ENCODE results near the gene ZNF764.
"Not testable (repeated sequence)": the region's sequence is repeated elsewhere in the genome, so short reads cannot be mapped to it uniquely, and the experiment has no call there.

Gene ZNF764

GRCh38 chr16:30543067-30543466 lies 15.1 kb downstream of the ZNF764 start:
- DNase-seq: no peak

- DNase-seq: no peak
Observed at GRCh38 chr16:30541502-30542329, 16.5 kb downstream of the ZNF764 start.

- DNase-seq: not testable (repeated sequence)
Observed at GRCh38 chr16:30540916-30541464, 17.2 kb downstream of the ZNF764 start.

GRCh38 chr16:30539986-30540526 lies 18.1 kb downstream of the ZNF764 start:
- DNase-seq: not testable (repeated sequence)

- DNase-seq: no peak
Observed at GRCh38 chr16:30539000-30539964, 18.9 kb downstream of the ZNF764 start.

- DNase-seq: not testable (repeated sequence)
Observed at GRCh38 chr16:30536391-30537024, 21.7 kb downstream of the ZNF764 start.

GRCh38 chr16:30535777-30536190 lies 22.4 kb downstream of the ZNF764 start:
- DNase-seq: peak in 4 of 5 experiments; percentile 49 to 78 (median 52)

- no peak for DNase-seq
Observed at GRCh38 chr16:30535106-30535776, 22.9 kb downstream of the ZNF764 start.

- peak; percentile 83 to 93 (median 85) for DNase-seq
Observed at GRCh38 chr16:30534368-30535105, 23.6 kb downstream of the ZNF764 start, which contains the start of gene ZNF747. TSS of gene ZNF747 (minus strand) at chr16:30534858. CDS start at chr16:30534679, 179 bp downstream.

GRCh38 chr16:30533748-30534367 lies 24.3 kb downstream of the ZNF764 start:
- peak in 1 of 5 experiments; percentile 55 for DNase-seq

- DNase-seq: no peak
Observed at GRCh38 chr16:30533146-30533522, 25.0 kb downstream of the ZNF764 start.

GRCh38 chr16:30532285-30533145 lies 25.7 kb downstream of the ZNF764 start:
- no peak for DNase-seq

- peak in 1 of 5 experiments; percentile 64 for DNase-seq
Observed at GRCh38 chr16:30530163-30531037, 27.8 kb downstream of the ZNF764 start.

GRCh38 chr16:30528799-30529457 lies 29.2 kb downstream of the ZNF764 start:
- DNase-seq: no peak

- no peak for DNase-seq
Observed at GRCh38 chr16:30527635-30528178, 30.5 kb downstream of the ZNF764 start.

GRCh38 chr16:30526823-30527634 lies 31.1 kb downstream of the ZNF764 start:
- DNase-seq: peak; percentile 72 to 96 (median 85)

Data from T-helper 2 cell (primary cell).